ENCODE data around the gene PPAN. TPM values are rescaled to one million over a fixed set of nuclear protein-coding genes. Genes with fewer than 3 reads are reported as not detected.

The PPAN gene
- total and polyA plus RNA-seq, 10 donors: 26.8 to 90.2 (median 47.2) TPM

- no peak for TF ChIP-seq POLR2A (IDR thresholded peaks at IDR 0.05)
- TF ChIP-seq CTCF (IDR thresholded peaks at IDR 0.05 in 8 of 11, conservative IDR thresholded peaks at IDR 0.05 in 3 of 11): no peak
- TF ChIP-seq POLR2AphosphoS5 (IDR thresholded peaks at IDR 0.05): peak in 1 of 3 donors; percentile 8
- Histone ChIP-seq H3K4me1 (no peaks in the 10 kb centered on the region), H3K27me3 (replicated peaks in 1 of 7) (no peaks in the 10 kb centered on the region), H3K36me3 (peaks cover 0 to 100% (median 90%) of the 10 kb centered on the region in 6 donors), H3K4me3 (no peak overlapping the region), H3K9me3 (no peaks in the 10 kb centered on the region), H3K27ac (no peak overlapping the region)
- intact Hi-C loops (cut with DNase I; ENCODE audit: low total_unique reads): no loop called here
- 80 to 95% (median 94%) methylated on average over 2 to 9 of the region's 9 CpGs for WGBS, 5 donors
- DNase-seq: no peak
Observed at GRCh38 chr19:10134040-10134439, 27.9 kb downstream of the PPAN start.

DNA sequence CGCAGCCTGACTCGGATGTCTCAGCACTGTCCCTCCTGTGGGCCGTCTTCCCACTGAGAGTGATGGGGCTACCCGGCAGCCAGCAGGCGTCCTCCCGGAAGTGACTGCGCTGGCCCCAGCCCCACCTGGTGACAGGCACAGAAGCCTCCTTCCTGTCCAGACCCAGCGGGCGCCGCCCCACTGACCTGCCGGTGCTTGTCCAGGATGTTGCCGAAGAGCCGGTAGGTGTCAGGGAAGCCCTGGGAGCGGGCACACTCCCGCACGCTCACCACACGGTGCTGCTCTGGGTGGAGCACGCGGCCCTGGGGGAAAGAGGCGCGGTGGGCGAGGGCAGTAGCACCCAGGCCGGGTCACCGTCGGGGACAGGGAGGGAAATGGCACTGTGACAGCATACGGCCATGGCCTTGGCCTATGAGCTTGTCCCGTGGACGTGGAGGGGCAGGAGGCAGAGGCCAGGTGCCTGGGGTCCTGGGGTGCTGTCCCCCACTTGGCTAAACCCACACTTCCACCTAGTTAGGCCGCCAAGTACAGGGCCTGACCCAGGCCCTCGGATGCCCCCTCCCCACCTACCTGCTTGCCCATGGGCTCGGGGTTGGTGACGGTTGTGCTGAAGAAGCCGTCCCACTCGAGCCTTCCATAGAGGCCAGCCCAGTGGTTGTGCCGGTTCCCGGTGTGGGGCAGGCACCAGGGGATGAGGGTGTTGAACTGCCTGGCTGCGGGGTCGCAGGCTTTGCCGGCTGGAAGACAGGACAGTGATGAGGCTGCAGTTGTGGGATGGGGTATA lies 29.6 kb downstream of the PPAN start:
- peak in 1 of 3 donors; percentile 48 for TF ChIP-seq POLR2AphosphoS5 (IDR thresholded peaks at IDR 0.05)
- TF ChIP-seq CTCF (IDR thresholded peaks at IDR 0.05 in 8 of 11, conservative IDR thresholded peaks at IDR 0.05 in 3 of 11): no peak
- no peak for TF ChIP-seq POLR2A (IDR thresholded peaks at IDR 0.05)
- Histone ChIP-seq H3K27me3 (replicated peaks in 1 of 7) (no peaks in the 10 kb centered on the region), H3K4me3 (no peak overlapping the region), H3K4me1 (no peaks in the 10 kb centered on the region), H3K9me3 (no peaks in the 10 kb centered on the region), H3K36me3 (peaks cover 0 to 100% (median 97%) of the 10 kb centered on the region in 6 donors), H3K27ac (no peak overlapping the region)
- DNase-seq: no peak
- intact Hi-C loops (cut with DNase I; ENCODE audit: low total_unique reads): no loop called here
- 84 to 98% (median 93%) methylated on average over 18 to 39 of the region's 39 CpGs for WGBS, 5 donors

DNA sequence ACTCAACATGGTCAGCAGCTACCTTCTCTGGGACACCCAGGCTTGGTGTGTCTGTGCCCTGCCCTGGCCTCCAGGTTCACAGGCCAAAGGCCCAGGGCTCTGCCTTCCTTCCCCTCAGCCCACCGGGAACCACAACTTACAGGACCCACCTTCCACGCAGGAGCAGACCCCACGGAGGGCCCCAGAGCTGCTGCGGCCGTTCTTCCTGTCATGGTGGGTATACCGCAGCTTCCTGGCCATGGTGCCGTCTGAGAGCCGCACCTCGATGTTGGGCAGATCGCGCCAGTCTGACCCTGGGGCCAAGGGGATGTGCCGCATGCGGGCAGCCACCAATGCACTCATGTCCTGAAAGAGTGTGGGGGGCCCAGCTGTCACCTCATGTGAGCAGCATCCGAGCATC lies 30.8 kb downstream of the PPAN start:
- no peak for DNase-seq
- H3K27ac ChIP-seq: no peak overlapping the region
- TF ChIP-seq POLR2AphosphoS5 (IDR thresholded peaks at IDR 0.05) (peak in 1 of 3 donors; percentile 35), CTCF (IDR thresholded peaks at IDR 0.05 in 8 of 11, conservative IDR thresholded peaks at IDR 0.05 in 3 of 11) (no peak)
- intact Hi-C loops (cut with DNase I; ENCODE audit: low total_unique reads): no loop called here
- no peaks in the 10 kb centered on the region for H3K27me3 ChIP-seq (replicated peaks in 1 of 7)
- no peaks in the 10 kb centered on the region for H3K9me3 ChIP-seq
- WGBS, 5 donors: 90 to 98% (median 95%) methylated on average over 1 to 14 of the region's 14 CpGs
- H3K4me1 ChIP-seq: peaks cover 0 to 6% (median 0%) of the 10 kb centered on the region in 6 donors
- no peak overlapping the region for H3K4me3 ChIP-seq
- peaks cover 0 to 100% (median 100%) of the 10 kb centered on the region in 6 donors for H3K36me3 ChIP-seq
